H1 (cell line): Measurements from ENCODE around the gene AHNAK2. TPM values are rescaled to one million over a fixed set of nuclear protein-coding genes. Genes with fewer than 3 reads are reported as not detected.
A peak's percentile ranks its signal among the peaks of the same experiment; 100 is the strongest.

Source experiments
- CTCF ChIA-PET: fragments of 300-600 bp; sonication (Branson Sonifier 250); formaldehyde crosslinking; loops from one replicate; lab custom pipeline; 2021; ENCODE audit not compliant: partially characterized antibody; lab: Charles Lee
- POLR2A ChIA-PET: fragments of 300-600 bp; sonication (Branson Sonifier 250); formaldehyde crosslinking; loops from one replicate; lab custom pipeline; 2021; ENCODE audit warnings: inconsistent platforms; ENCODE audit not compliant: partially characterized antibody; lab: Charles Lee
- DNase-seq, 2 experiments: peaks; one replicate each; pipeline versions ENCODE4 v3.0.0 to v3.0.0-alpha.2; 2010 to 2022; ENCODE audit warnings: low spot score in 2 of 2, low read depth in 1 of 2, mixed read lengths in 1 of 2
- FAIRE-seq: peaks from 2 replicates; lab custom pipeline; 2011; peaks lifted over from hg19 to GRCh38; lab: Jason Lieb, UNC
- H2AFZ ChIP-seq: 2 replicates; pipeline ENCODE4 v1.8.1; 2012; ENCODE audit warnings: low read length, inconsistent platforms
- H2AK5ac ChIP-seq: 2 replicates; pipeline ENCODE4 v1.6.1; 2013; ENCODE audit warnings: low read depth, low read length
- H2BK120ac ChIP-seq: replicated peaks from 2 replicates; pipeline ENCODE3; 2013; ENCODE audit warnings: low read depth, low read length, inconsistent platforms
- H2BK12ac ChIP-seq: 2 replicates; pipeline ENCODE4 v1.6.1; 2013; ENCODE audit warnings: low read depth, low read length
- H2BK15ac ChIP-seq: 2 replicates; pipeline ENCODE4 v1.6.1; 2013; ENCODE audit warnings: low read length
- H2BK20ac ChIP-seq: 2 replicates; pipeline ENCODE4 v1.6.1; 2013; ENCODE audit warnings: low read length
- H2BK5ac ChIP-seq: 2 replicates; pipeline ENCODE4 v1.6.1; 2013; ENCODE audit warnings: low read depth, low read length
- H3K14ac ChIP-seq: 2 replicates; pipeline ENCODE4 v1.6.1; 2013; ENCODE audit warnings: inconsistent platforms; ENCODE audit not compliant: insufficient read length
- H3K18ac ChIP-seq: 2 replicates; pipeline ENCODE4 v1.6.1; 2013; ENCODE audit warnings: low read length; ENCODE audit errors: extremely low read depth
- H3K23ac ChIP-seq: 2 replicates; pipeline ENCODE4 v1.6.1; 2013; ENCODE audit warnings: inconsistent platforms; ENCODE audit not compliant: insufficient read length
- H3K23me2 ChIP-seq: 2 replicates; pipeline ENCODE4 v1.6.1; 2013; ENCODE audit warnings: low read depth, low read length
- H3K27ac ChIP-seq: 2 replicates; pipeline ENCODE4 v1.6.1; 2011; ENCODE audit warnings: low read depth, low read length, inconsistent platforms
- H3K27me3 ChIP-seq, 4 experiments: replicated peaks in 1 of 4; 1 replicate in 1 of 4; 2 replicates in 3 of 4; pipeline versions ENCODE4 v1.6.1 to v1.8.1; 2011 to 2013; ENCODE audit warnings: low read length in 3 of 4, mild to moderate bottlenecking in 3 of 4, inconsistent platforms in 2 of 4, mixed read lengths in 2 of 4, moderate library complexity in 1 of 4; ENCODE audit not compliant: control insufficient read depth in 3 of 4, insufficient read depth in 3 of 4; ENCODE audit errors: extremely low read depth in 1 of 4
- H3K36me3 ChIP-seq, 4 experiments: 2 replicates each; pipeline versions ENCODE4 v1.6.1 to v1.8.1; 2011 to 2013; ENCODE audit warnings: mild to moderate bottlenecking in 4 of 4, low read length in 3 of 4, moderate library complexity in 2 of 4, control low read depth in 1 of 4, inconsistent platforms in 1 of 4; ENCODE audit not compliant: insufficient read depth in 4 of 4, control insufficient read depth in 2 of 4
- H3K4ac ChIP-seq: replicated peaks from 2 replicates; pipeline ENCODE3; 2013; ENCODE audit warnings: low read length, low read depth, mixed read lengths, inconsistent platforms; ENCODE audit not compliant: insufficient read length
- H3K4me1 ChIP-seq, 4 experiments: replicated peaks in 1 of 4; 1 replicate in 1 of 4; 2 replicates in 3 of 4; pipeline versions ENCODE4 v1.6.1 to v1.8.1; 2011 to 2013; ENCODE audit warnings: low read length in 3 of 4, inconsistent platforms in 2 of 4, mixed read lengths in 1 of 4; ENCODE audit not compliant: insufficient read depth in 4 of 4, control insufficient read depth in 3 of 4
- H3K4me2 ChIP-seq, 2 experiments: 2 replicates each; pipeline versions ENCODE4 v1.6.1 to v1.8.1; 2011 to 2013; ENCODE audit warnings: low read depth in 2 of 2, low read length in 2 of 2, control low read depth in 1 of 2, inconsistent platforms in 1 of 2, mild to moderate bottlenecking in 1 of 2; ENCODE audit not compliant: insufficient read depth in 1 of 2
- H3K4me3 ChIP-seq, 4 experiments: fragments of 200-600, 300-600 bp in 1 of 4; sonication (generic), shearing (Covaris generic), sonication (Bioruptor Twin) in 1 of 4; 2 replicates each; pipeline versions ENCODE4 v1.5.1 to v1.8.1; 2011 to 2016; ENCODE audit warnings: low read length in 4 of 4, low read depth in 3 of 4, control low read depth in 2 of 4, inconsistent platforms in 2 of 4, mild to moderate bottlenecking in 2 of 4, mixed read lengths in 1 of 4, moderate library complexity in 1 of 4; ENCODE audit not compliant: insufficient read depth in 2 of 4; ENCODE audit errors: extremely low read depth in 1 of 4
- H3K56ac ChIP-seq: replicated peaks from 2 replicates; pipeline ENCODE3; 2013; ENCODE audit warnings: low read depth, mild to moderate bottlenecking, mixed read lengths, low read length, inconsistent platforms; ENCODE audit not compliant: insufficient read length
- H3K79me1 ChIP-seq: 2 replicates; pipeline ENCODE4 v1.6.1; 2013; ENCODE audit warnings: low read depth, low read length, control low read depth
- H3K79me2 ChIP-seq, 2 experiments: 2 replicates each; pipeline versions ENCODE4 v1.6.1 to v1.8.1; 2012 to 2013; ENCODE audit warnings: low read length in 2 of 2, mild to moderate bottlenecking in 2 of 2, inconsistent platforms in 1 of 2; ENCODE audit not compliant: insufficient read depth in 2 of 2, control insufficient read depth in 1 of 2
- H3K9ac ChIP-seq, 4 experiments: replicated peaks in 1 of 4; 1 replicate in 1 of 4; 2 replicates in 3 of 4; pipeline versions ENCODE4 v1.6.1 to v1.8.1; 2011 to 2013; ENCODE audit warnings: low read depth in 3 of 4, low read length in 3 of 4, control low read depth in 2 of 4, mild to moderate bottlenecking in 2 of 4, moderate library complexity in 2 of 4, inconsistent platforms in 1 of 4; ENCODE audit errors: extremely low read depth in 1 of 4
- H3K9me3 ChIP-seq, 2 experiments: 2 replicates each; pipeline versions ENCODE4 v1.6.1 to v1.8.1; 2012 to 2013; ENCODE audit warnings: mild to moderate bottlenecking in 2 of 2, moderate library complexity in 2 of 2, control low read depth in 1 of 2, inconsistent platforms in 1 of 2, low read depth in 1 of 2, low read length in 1 of 2, mixed read lengths in 1 of 2; ENCODE audit not compliant: insufficient read depth in 2 of 2
- H4K20me1 ChIP-seq, 2 experiments: replicated peaks in 1 of 2; 2 replicates each; pipeline versions ENCODE3 to v1.8.1; 2011 to 2013; ENCODE audit warnings: inconsistent platforms in 2 of 2, low read length in 2 of 2, mild to moderate bottlenecking in 1 of 2; ENCODE audit not compliant: insufficient read depth in 2 of 2, control insufficient read depth in 1 of 2
- H4K5ac ChIP-seq: 2 replicates; pipeline ENCODE4 v1.6.1; 2013; ENCODE audit warnings: low read length, low read depth, mixed read lengths, inconsistent platforms; ENCODE audit not compliant: insufficient read length
- H4K8ac ChIP-seq: 2 replicates; pipeline ENCODE4 v1.8.0; 2013; ENCODE audit warnings: mild to moderate bottlenecking, moderate library complexity, low read length, inconsistent platforms; ENCODE audit not compliant: insufficient read depth; ENCODE audit errors: extremely low read depth
- H4K91ac ChIP-seq: replicated peaks from 2 replicates; pipeline ENCODE3; 2013; ENCODE audit warnings: low read length, mixed read lengths, inconsistent platforms; ENCODE audit not compliant: insufficient read length
- CHD1 ChIP-seq: IDR thresholded peaks from 2 replicates; pipeline ENCODE4 v1.6.1; 2012; ENCODE audit warnings: low read depth, low read length, improper control_type of control experiment
- CHD2 ChIP-seq: IDR thresholded peaks from 2 replicates; pipeline ENCODE4 v1.6.1; 2012; ENCODE audit warnings: low read length, improper control_type of control experiment
- GTF2F1 ChIP-seq: IDR thresholded peaks from 2 replicates; pipeline ENCODE4 v1.6.1; 2012; ENCODE audit warnings: low read depth, low read length, improper control_type of control experiment, borderline replicate concordance
- KDM1A ChIP-seq: fragments of 200-600, 300-600 bp; sonication (generic); IDR thresholded peaks from 2 replicates; pipeline ENCODE4 v1.7.1; 2016; ENCODE audit warnings: mild to moderate bottlenecking, low read length, borderline replicate concordance
- KDM5A ChIP-seq: fragments of 200-600 bp; IDR thresholded peaks from 2 replicates; pipeline ENCODE4 v1.7.1; 2012; ENCODE audit warnings: mild to moderate bottlenecking, low read length, inconsistent platforms, mixed read lengths
- PHF8 ChIP-seq: fragments of 200-600 bp; sonication (generic); conservative IDR thresholded peaks from 2 replicates; pipeline ENCODE4 v1.7.1; 2012; ENCODE audit warnings: low read depth, mild to moderate bottlenecking, inconsistent platforms, low read length, moderate library complexity
- SAP30 ChIP-seq: fragments of 300-600 bp; sonication (generic); IDR thresholded peaks from 2 replicates; pipeline ENCODE4 v1.7.1; 2012; ENCODE audit warnings: low read length, moderate library complexity, mild to moderate bottlenecking, inconsistent platforms; ENCODE audit not compliant: insufficient read depth, insufficient replicate concordance
- SP1 ChIP-seq: IDR thresholded peaks from 2 replicates; pipeline ENCODE4 v1.6.1; 2011; ENCODE audit warnings: low read depth, low read length
- TEAD4 ChIP-seq: IDR thresholded peaks from 2 replicates; pipeline ENCODE4 v1.6.1; 2012; ENCODE audit warnings: low read depth, low read length, inconsistent platforms, mixed read lengths
- WGBS, 2 experiments: shearing (Covaris generic) in 1 of 2; methylation state at CpG; one replicate each; pipeline versions ENCODE4 v1.1.6 to v1.1.7; 2013 to 2015; ENCODE audit warnings: low lambda C conversion rate in 2 of 2, mixed read lengths in 2 of 2, inconsistent platforms in 1 of 2, low coverage in 1 of 2, missing lambda C conversion rate in 1 of 2; ENCODE audit not compliant: insufficient replicate concordance in 2 of 2, insufficient coverage in 1 of 2, insufficient read length in 1 of 2; ENCODE audit errors: extremely low coverage in 1 of 2, missing lambda C conversion rate in 1 of 2; 5-methylcytosine and 5-hydroxymethylcytosine counted together
- polyA plus RNA-seq, 7 experiments: library from polyadenylated mRNA; depleted of rRNA in 3 of 7; stranded (reverse) in 5 of 7; unstranded in 2 of 7; fragments of >200 nt in 5 of 7; fragments of 200-250 nt in 2 of 7; gene quantifications; 1 replicate in 5 of 7; 2 replicates in 1 of 7; 4 replicates in 1 of 7; pipeline versions ENCODE4 v1.2.1 to v1.2.3, GENCODE V29; 2011 to 2013; ENCODE audit warnings: missing spikeins in 2 of 7, mixed read lengths in 2 of 7
- total RNA-seq: library from RNA; stranded (reverse); fragmentation: NEBNext Ultra II Directional; extraction: Animal tissue kit (Norgen Biotek cat#: 25700); gene quantifications from 2 replicates; pipeline ENCODE4 v1.2.1, GENCODE V29; 2021

Gene AHNAK2
- total and polyA plus RNA-seq, 2 of the 8 experiments (the other 6 are each of a cell fraction or from before 2014, with no cell fraction given): 0.95 to 2.0 TPM

GRCh38 chr14:105011312-105011990 is 33.3 kb upstream of the AHNAK2 start:
- Histone ChIP-seq H3K79me2 (peaks cover 38 to 63% of the 10 kb centered on the region in 2 experiments), H3K4me2 (no peak overlapping the region), H2BK20ac (no peak overlapping the region), H2BK120ac (no peak overlapping the region), H2AFZ (no peak overlapping the region), H2BK5ac (peak overlapping the region; percentile 16; the same call in 1 of the 2 replicates), H3K56ac (no peak overlapping the region), H3K27me3 (no peaks in the 10 kb centered on the region), H3K18ac (no peak overlapping the region), H3K79me1 (peaks cover 13% of the 10 kb centered on the region), H3K9me3 (no peaks in the 10 kb centered on the region), H3K4me1 (peaks cover 4 to 9% (median 6%) of the 10 kb centered on the region in 4 experiments; a peak in 6 of 7 replicates), H3K4ac (no peak overlapping the region), H3K9ac (no peak overlapping the region), H4K5ac (no peak overlapping the region), H3K27ac (no peak overlapping the region; the same call in 1 of the 2 replicates), H3K36me3 (peaks cover 12 to 37% (median 25%) of the 10 kb centered on the region in 4 experiments; a peak in 7 of 8 replicates), H4K8ac (no peak overlapping the region), H2BK12ac (no peak overlapping the region), H2AK5ac (no peak overlapping the region), H3K4me3 (no peak overlapping the region), H4K20me1 (peaks cover 44 to 68% of the 10 kb centered on the region in 2 experiments), H3K23me2 (no peaks in the 10 kb centered on the region), H2BK15ac (no peak overlapping the region), H4K91ac (no peak overlapping the region), H3K14ac (no peak overlapping the region), H3K23ac (no peak overlapping the region)
- WGBS, 2 experiments: 94% methylated on average over 29 of the region's 29 CpGs; no CpG with 5 or more reads in 1 of the 2 experiments
- DNase-seq (no peak), FAIRE-seq (no peak)
- CTCF ChIA-PET: interaction anchor here (0.8 to 2.7 kb wide), 11 partner anchors 7 to 85 kb away, joined by 3 to 10 read pairs (median 3); partner anchors contain the start of gene GPR132
- POLR2A ChIA-PET: interaction anchor here (1.7 kb wide), 1 partner anchor 27 kb away, joined by 3 read pairs; no protein-coding TSS in a partner anchor
- TF ChIP-seq KDM1A (no peak), TEAD4 (no peak), SAP30 (no peak), CHD2 (no peak), CHD1 (no peak), GTF2F1 (no peak), SP1 (no peak), KDM5A (no peak), PHF8 (no peak)
